Activated CD4-positive, alpha-beta T cell treated with anti-CD3 and anti-CD28 coated beads, Interleukin-10, Interleukin-2, amounts not matched to agents 100 ng/mL and 50 ng/mL, durations not matched to agents 16 hours and 8 hours (primary cell): ENCODE measurements around the gene DCC.
"Not testable (repeated sequence)": the region's sequence is repeated elsewhere in the genome, so short reads cannot be mapped to it uniquely, and the experiment has no call there.

Experiments
- DNase-seq: peaks from one replicate; pipeline ENCODE4 v3.0.0-alpha.2; 2020

Gene DCC

GRCh38 chr18:52349498-52349897 lies 9.5 kb downstream of the DCC start:
- no peak for DNase-seq

GRCh38 chr18:52352920-52353319 lies 12.9 kb downstream of the DCC start:
- DNase-seq: no peak

GRCh38 chr18:52353589-52353988 lies 13.6 kb downstream of the DCC start:
- no peak for DNase-seq

- DNase-seq: no peak
Observed at GRCh38 chr18:52363861-52364260, 23.9 kb downstream of the DCC start.

- DNase-seq: not testable (repeated sequence)
Observed at GRCh38 chr18:52366851-52367250, 26.9 kb downstream of the DCC start.

- no peak for DNase-seq
Observed at GRCh38 chr18:52367953-52368742, 28.2 kb downstream of the DCC start.

GRCh38 chr18:52370841-52371240 lies 30.8 kb downstream of the DCC start:
- no peak for DNase-seq

GRCh38 chr18:52376104-52376503 lies 36.1 kb downstream of the DCC start:
- no peak for DNase-seq

- DNase-seq: no peak
Observed at GRCh38 chr18:52377094-52377493, 37.1 kb downstream of the DCC start.

- no peak for DNase-seq
Observed at GRCh38 chr18:52386306-52386705, 46.3 kb downstream of the DCC start.

GRCh38 chr18:52387175-52387574 lies 47.2 kb downstream of the DCC start:
- no peak for DNase-seq

GRCh38 chr18:52391810-52392559 lies 52.0 kb downstream of the DCC start:
- no peak for DNase-seq

- DNase-seq: no peak
Observed at GRCh38 chr18:52394602-52395001, 54.6 kb downstream of the DCC start.

- DNase-seq: no peak
Observed at GRCh38 chr18:52395146-52395852, 55.3 kb downstream of the DCC start.

- DNase-seq: no peak
Observed at GRCh38 chr18:52401236-52401635, 61.2 kb downstream of the DCC start.

- no peak for DNase-seq
Observed at GRCh38 chr18:52402814-52403213, 62.8 kb downstream of the DCC start.

- DNase-seq: no peak
Observed at GRCh38 chr18:52403291-52404021, 63.5 kb downstream of the DCC start.

GRCh38 chr18:52408800-52409302 lies 68.9 kb downstream of the DCC start:
- DNase-seq: no peak

GRCh38 chr18:52409727-52410126 lies 69.7 kb downstream of the DCC start:
- DNase-seq: peak; percentile 4

GRCh38 chr18:52415131-52415530 lies 75.1 kb downstream of the DCC start:
- DNase-seq: no peak

- no peak for DNase-seq
Observed at GRCh38 chr18:52422985-52423601, 83.1 kb downstream of the DCC start.

GRCh38 chr18:52426041-52426440 lies 86.0 kb downstream of the DCC start:
- no peak for DNase-seq
